ENCODE data around the gene DIO3.

DIO3 gene

GRCh38 chr14:101584055-101584859 lies 23.0 kb downstream of the DIO3 start:
- DNase-seq: peak; percentile 57 to 83

GRCh38 chr14:101585211-101585610 lies 23.9 kb downstream of the DIO3 start:
- DNase-seq: no peak

GRCh38 chr14:101586531-101587430 lies 25.5 kb downstream of the DIO3 start:
- DNase-seq: no peak

GRCh38 chr14:101587441-101587911 lies 26.2 kb downstream of the DIO3 start:
- DNase-seq: no peak

- no peak for DNase-seq
These were observed 27.1 kb downstream of the DIO3 start for GRCh38 chr14:101588286-101588975.

GRCh38 chr14:101588990-101589389 lies 27.7 kb downstream of the DIO3 start:
- DNase-seq: no peak

- no peak for DNase-seq
These were observed 28.3 kb downstream of the DIO3 start for GRCh38 chr14:101589486-101590015.

- DNase-seq: no peak
These were observed 28.8 kb downstream of the DIO3 start for GRCh38 chr14:101590062-101590461.

- DNase-seq: no peak
These were observed 29.3 kb downstream of the DIO3 start for GRCh38 chr14:101590616-101591015.

GRCh38 chr14:101591121-101591520 lies 29.8 kb downstream of the DIO3 start:
- no peak for DNase-seq

- DNase-seq: no peak
These were observed 30.3 kb downstream of the DIO3 start for GRCh38 chr14:101591582-101591981.

- DNase-seq: no peak
These were observed 32.3 kb downstream of the DIO3 start for GRCh38 chr14:101593411-101594238.

- no peak for DNase-seq
These were observed 33.3 kb downstream of the DIO3 start for GRCh38 chr14:101594511-101595148.

GRCh38 chr14:101595349-101595748 lies 34.1 kb downstream of the DIO3 start:
- no peak for DNase-seq

GRCh38 chr14:101595887-101596721 lies 34.8 kb downstream of the DIO3 start:
- DNase-seq: peak in 1 of 2 experiments; percentile 11

- DNase-seq: no peak
These were observed 35.4 kb downstream of the DIO3 start for GRCh38 chr14:101596742-101597141.

GRCh38 chr14:101598159-101598558 lies 36.9 kb downstream of the DIO3 start:
- DNase-seq: no peak

- DNase-seq: no peak
These were observed 37.4 kb downstream of the DIO3 start for GRCh38 chr14:101598571-101599233.

- no peak for DNase-seq
These were observed 38.1 kb downstream of the DIO3 start for GRCh38 chr14:101599234-101599885.

Data from NCI-H524 (cell line).